CD4-positive, alpha-beta memory T cell (primary cell): ENCODE results near the gene PLEKHG2. TPM values are rescaled to one million over a fixed set of nuclear protein-coding genes. Genes with fewer than 3 reads are reported as not detected.

ENCODE experiments used
- CTCF ChIA-PET: fragments of 350-600 bp; sonication (Branson Sonifier 250); formaldehyde crosslinking; loops from one replicate; lab custom pipeline; 2021; ENCODE audit warnings: inconsistent platforms; ENCODE audit not compliant: partially characterized antibody; lab: Charles Lee
- POLR2A ChIA-PET: fragments of 350-600 bp; sonication (Branson Sonifier 250); formaldehyde crosslinking; loops from one replicate; lab custom pipeline; 2021; ENCODE audit not compliant: partially characterized antibody; lab: Charles Lee
- DNase-seq, 5 donors: peaks; one replicate each; pipeline versions ENCODE4 v3.0.0 to v3.0.0-alpha.2; 2020 to 2022; ENCODE audit warnings: mixed read lengths in 1 of 5
- H3K27ac ChIP-seq: one replicate; pipeline ENCODE4 v1.7.0; 2013; ENCODE audit warnings: low read depth, low read length
- H3K27me3 ChIP-seq: 2 replicates; pipeline ENCODE4 v1.7.0; 2013; ENCODE audit warnings: mild to moderate bottlenecking, low read length, moderate library complexity; ENCODE audit not compliant: insufficient read depth
- H3K36me3 ChIP-seq: 2 replicates; pipeline ENCODE4 v1.7.0; 2013; ENCODE audit warnings: mild to moderate bottlenecking, low read length, moderate library complexity; ENCODE audit not compliant: insufficient read depth
- H3K4me1 ChIP-seq: 2 replicates; pipeline ENCODE4 v1.7.0; 2013; ENCODE audit warnings: mild to moderate bottlenecking, low read length, moderate library complexity; ENCODE audit not compliant: insufficient read depth
- H3K4me3 ChIP-seq, 2 donors: one replicate each; pipeline ENCODE4 v1.7.0; 2013; ENCODE audit warnings: low read length in 2 of 2, mild to moderate bottlenecking in 1 of 2
- H3K9me3 ChIP-seq, 2 donors: one replicate each; pipeline ENCODE4 v1.7.0; 2013; ENCODE audit warnings: low read length in 2 of 2, control low read depth in 1 of 2; ENCODE audit not compliant: control insufficient read depth in 1 of 2
- H3K27ac Mint-ChIP-seq, 7 donors: one replicate each; pipeline ENCODE4 v1.8.0; 2020 to 2021; ENCODE audit warnings: mixed read lengths in 7 of 7, mild to moderate bottlenecking in 6 of 7, inconsistent platforms in 3 of 7, moderate library complexity in 3 of 7
- H3K27me3 Mint-ChIP-seq, 2 donors: one replicate each; pipeline ENCODE4 v1.8.0; 2020 to 2021; ENCODE audit warnings: mixed read lengths in 2 of 2
- H3K36me3 Mint-ChIP-seq, 2 donors: one replicate each; pipeline ENCODE4 v1.8.0; 2020 to 2021; ENCODE audit warnings: mixed read lengths in 2 of 2, inconsistent platforms in 1 of 2, mild to moderate bottlenecking in 1 of 2
- H3K4me1 Mint-ChIP-seq, 4 donors: one replicate each; pipeline ENCODE4 v1.8.0; 2020 to 2021; ENCODE audit warnings: mixed read lengths in 4 of 4, mild to moderate bottlenecking in 1 of 4
- H3K4me3 Mint-ChIP-seq, 8 donors: one replicate each; pipeline ENCODE4 v1.8.0; 2020 to 2021; ENCODE audit warnings: mixed read lengths in 8 of 8, mild to moderate bottlenecking in 7 of 8, moderate library complexity in 6 of 8, inconsistent platforms in 3 of 8
- H3K9me3 Mint-ChIP-seq, 8 donors: one replicate each; pipeline ENCODE4 v1.8.0; 2020 to 2021; ENCODE audit warnings: mixed read lengths in 8 of 8, mild to moderate bottlenecking in 5 of 8, inconsistent platforms in 3 of 8, moderate library complexity in 1 of 8
- intact Hi-C: fragments of 100-400 bp; cut with micrococcal nuclease; formaldehyde crosslinking; loops from one replicate; pipeline ENCODE4 v1.15.1; 2023
- polyA plus RNA-seq, 2 donors: library from polyadenylated mRNA; unstranded; fragments of 300-500 nt; fragmentation: Illumina TruSeq; gene quantifications; one replicate each; pipeline ENCODE4 v1.2.3, GENCODE V29; 2021
- total RNA-seq, 2 experiments: library from RNA; stranded (reverse); gene quantifications; one replicate each; pipeline ENCODE4 v1.2.3, GENCODE V29; 2021

The PLEKHG2 gene
- total and polyA plus RNA-seq, 4 experiments from 2014 or later: 1.4 to 17.0 (median 8.6) TPM

GRCh38 chr19:39413911-39414608 is 1.6 kb downstream of the PLEKHG2 start:
- intact Hi-C loops: no loop called here

DNA sequence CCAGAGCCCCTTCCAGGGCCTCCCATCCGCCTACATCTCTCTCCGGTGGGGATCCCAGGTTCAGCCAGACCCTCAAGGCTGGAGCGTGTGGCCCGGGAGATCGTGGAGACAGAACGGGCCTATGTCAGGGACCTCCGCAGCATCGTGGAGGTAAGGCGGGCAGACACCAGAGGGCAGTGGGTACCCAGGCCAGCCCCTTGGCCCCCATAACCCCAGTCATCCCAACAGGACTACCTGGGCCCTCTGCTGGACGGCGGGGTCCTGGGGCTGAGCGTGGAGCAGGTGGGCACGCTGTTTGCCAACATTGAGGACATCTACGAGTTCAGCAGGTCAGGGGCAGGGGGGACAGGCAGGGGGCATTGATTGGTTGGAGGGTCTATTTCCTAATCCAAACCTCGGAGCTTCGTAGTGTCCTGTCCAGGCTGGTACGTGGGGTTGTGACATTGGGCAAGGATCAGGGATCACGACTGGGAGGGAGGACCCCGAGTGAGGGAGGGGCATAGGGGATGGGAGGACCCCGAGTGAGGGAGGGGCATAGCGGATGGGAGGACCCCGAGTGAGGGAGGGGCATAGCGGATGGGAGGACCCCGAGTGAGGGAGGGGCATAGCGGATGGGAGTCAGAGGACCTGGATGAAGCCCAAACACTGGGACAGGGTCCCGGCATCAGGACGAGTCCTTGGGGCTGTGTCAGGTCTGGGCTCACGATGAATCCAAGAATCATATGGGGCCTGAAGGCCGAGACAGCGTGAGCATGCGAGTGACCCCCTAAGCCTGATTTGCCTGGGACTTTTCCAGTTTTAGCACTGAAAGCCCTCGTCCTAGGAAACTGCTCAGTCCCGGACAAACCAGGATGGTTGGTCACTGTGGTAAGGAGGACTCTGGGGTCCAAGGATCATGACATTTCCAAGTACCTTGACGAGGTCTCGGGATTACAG is 2.9 kb downstream of the PLEKHG2 start:
- peaks cover 21 to 33% (median 25%) of the 10 kb centered on the region in 4 donors for H3K4me1 Mint-ChIP-seq
- no peaks in the 10 kb centered on the region for H3K27me3 ChIP-seq
- no peak overlapping the region for H3K4me3 ChIP-seq
- no peak for DNase-seq
- H3K36me3 Mint-ChIP-seq: peaks cover 0 to 40% of the 10 kb centered on the region in 2 donors
- H3K4me1 ChIP-seq: peaks cover 23% of the 10 kb centered on the region
- H3K4me3 Mint-ChIP-seq: peak overlapping the region in 1 of 8 donors; percentile 67
- no peak overlapping the region for H3K27ac ChIP-seq
- ChIA-PET POLR2A (interaction anchor here (1.1 to 7.1 kb wide), 9 partner anchors 9 to 24 kb away, joined by 4 to 46 read pairs (median 4); partner anchors contain the start of genes MED29, PAF1 and RPS16), CTCF (interaction anchor here (1.8 kb wide), 1 partner anchor 18 kb away, joined by 14 read pairs; no protein-coding TSS in a partner anchor)
- peak overlapping the region in 6 of 7 donors; percentile 6 to 100 (median 58) for H3K27ac Mint-ChIP-seq
- intact Hi-C loops: no loop called here
- H3K36me3 ChIP-seq: peaks cover 4% of the 10 kb centered on the region
- peaks cover 0 to 6% (median 0%) of the 10 kb centered on the region in 8 donors for H3K9me3 Mint-ChIP-seq
- no peaks in the 10 kb centered on the region for H3K9me3 ChIP-seq
- peaks cover 0 to 7% of the 10 kb centered on the region in 2 donors for H3K27me3 Mint-ChIP-seq

More at GRCh38 chr19:39413911-39414608, 1.6 kb downstream of the PLEKHG2 start:
- CTCF ChIA-PET: interaction anchor here (0.6 to 1.8 kb wide), 3 partner anchors 13 to 92 kb away, joined by 3 to 14 read pairs (median 3); no protein-coding TSS in a partner anchor
- H3K27me3 ChIP-seq: no peaks in the 10 kb centered on the region
- H3K9me3 ChIP-seq: no peaks in the 10 kb centered on the region
- Mint-ChIP-seq H3K4me3 (peak overlapping the region; percentile 83 to 92 (median 86)), H3K27me3 (peaks cover 0 to 7% of the 10 kb centered on the region in 2 donors), H3K27ac (peak overlapping the region; percentile 92 to 100 (median 94)), H3K9me3 (peaks cover 0 to 6% (median 0%) of the 10 kb centered on the region in 8 donors), H3K36me3 (peaks cover 3 to 47% of the 10 kb centered on the region in 2 donors), H3K4me1 (peaks cover 23 to 46% (median 29%) of the 10 kb centered on the region in 4 donors)
- DNase-seq: peak in 1 of 5 donors; percentile 59
- H3K4me1 ChIP-seq: peaks cover 26% of the 10 kb centered on the region
- H3K4me3 ChIP-seq: no peak overlapping the region
- POLR2A ChIA-PET: interaction anchor here (0.9 to 7.1 kb wide), 6 partner anchors 8 to 23 kb away, joined by 3 to 46 read pairs (median 10); partner anchors contain the start of genes MED29, PAF1 and RPS16
- H3K36me3 ChIP-seq: peaks cover 4% of the 10 kb centered on the region
- H3K27ac ChIP-seq: peak overlapping the region; percentile 100

- H3K27me3 Mint-ChIP-seq: peaks cover 0 to 7% of the 10 kb centered on the region in 2 donors
- peaks cover 11 to 23% (median 14%) of the 10 kb centered on the region in 4 donors for H3K4me1 Mint-ChIP-seq
- ChIA-PET POLR2A (interaction anchor here (0.6 to 7.1 kb wide), 8 partner anchors 12 to 69 kb away, joined by 3 to 46 read pairs (median 4); partner anchors contain the start of genes MED29, PAF1 and RPS16), CTCF (no interaction called here)
- H3K9me3 ChIP-seq: no peaks in the 10 kb centered on the region
- no peaks in the 10 kb centered on the region for H3K27me3 ChIP-seq
- H3K36me3 ChIP-seq: peaks cover 4% of the 10 kb centered on the region
- H3K36me3 Mint-ChIP-seq: peaks cover 0 to 30% of the 10 kb centered on the region in 2 donors
- intact Hi-C loops: no loop called here
- H3K27ac ChIP-seq: no peak overlapping the region
- no peak overlapping the region for H3K4me3 ChIP-seq
- peaks cover 12% of the 10 kb centered on the region for H3K4me1 ChIP-seq
- H3K27ac Mint-ChIP-seq: peak overlapping the region in 4 of 7 donors; percentile 32 to 100 (median 52)
- peak overlapping the region in 1 of 8 donors; percentile 9 for H3K4me3 Mint-ChIP-seq
- DNase-seq: peak in 1 of 5 donors; percentile 57
- peaks cover 0 to 6% (median 0%) of the 10 kb centered on the region in 8 donors for H3K9me3 Mint-ChIP-seq
Measured at GRCh38 chr19:39416152-39417120, 4.0 kb downstream of the PLEKHG2 start.

DNA sequence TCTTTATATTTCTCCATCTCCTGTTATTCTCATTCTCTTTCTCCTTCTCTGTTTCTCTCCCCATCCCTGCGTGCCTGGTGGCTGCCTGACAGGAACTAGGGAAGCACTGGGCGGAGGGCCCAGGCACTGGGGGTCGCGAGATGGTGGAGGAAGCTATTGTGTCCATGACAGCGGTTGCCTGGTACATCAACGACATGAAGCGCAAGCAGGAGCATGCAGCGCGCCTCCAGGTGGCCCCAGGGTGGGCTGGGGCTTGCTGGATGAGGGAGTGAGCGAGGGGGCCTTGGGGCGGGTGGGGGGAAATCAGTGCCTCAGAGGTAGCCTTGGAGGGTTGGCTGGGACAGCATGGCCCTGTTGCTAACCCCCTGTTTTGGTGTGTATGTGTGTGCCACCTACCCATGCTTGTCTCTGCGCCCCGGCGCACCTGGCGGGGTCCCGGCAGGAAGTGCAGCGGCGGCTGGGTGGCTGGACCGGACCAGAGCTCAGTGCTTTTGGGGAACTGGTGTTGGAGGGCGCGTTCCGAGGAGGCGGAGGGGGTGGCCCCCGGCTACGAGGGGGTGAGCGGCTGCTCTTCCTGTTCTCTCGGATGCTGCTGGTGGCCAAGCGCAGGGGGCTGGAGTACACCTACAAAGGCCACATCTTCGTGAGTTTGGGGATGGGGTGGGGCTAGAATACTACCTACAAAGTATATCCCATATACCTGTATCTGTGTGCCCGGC is 5.2 kb downstream of the PLEKHG2 start:
- peak overlapping the region in 2 of 7 donors; percentile 9 to 100 for H3K27ac Mint-ChIP-seq

DNA sequence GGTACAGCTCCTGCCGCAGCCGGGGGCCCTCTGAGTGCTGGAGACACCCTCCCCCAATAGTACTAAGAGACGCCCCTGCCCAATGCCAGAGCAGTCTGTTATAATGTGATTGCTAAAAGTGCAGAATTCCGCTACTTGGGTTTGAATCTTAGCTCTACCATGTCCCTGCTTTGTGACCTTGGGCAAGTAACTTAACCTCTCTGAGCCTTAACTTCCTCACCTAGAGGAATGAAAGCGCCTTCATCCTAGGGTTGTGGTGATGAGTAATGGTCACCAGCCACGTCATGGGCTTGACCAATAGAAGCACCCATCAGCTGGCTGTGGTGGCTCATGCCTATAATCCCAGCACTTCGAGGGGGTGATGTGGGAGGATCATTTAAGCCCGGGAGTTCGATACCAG is 6.5 kb downstream of the PLEKHG2 start:
- CTCF ChIA-PET: interaction anchor here (1.7 kb wide), 1 partner anchor 17 kb away, joined by 5 read pairs; the partner anchor contains the start of gene RPS16
- Histone ChIP-seq H3K36me3 (peaks cover 18% of the 10 kb centered on the region), H3K4me3 (no peak overlapping the region), H3K9me3 (no peaks in the 10 kb centered on the region), H3K27ac (no peak overlapping the region), H3K4me1 (peaks cover 3% of the 10 kb centered on the region), H3K27me3 (no peaks in the 10 kb centered on the region)
- Mint-ChIP-seq H3K27ac (peak overlapping the region in 3 of 7 donors; percentile 48 to 74 (median 64)), H3K4me1 (peaks cover 0 to 8% (median 5%) of the 10 kb centered on the region in 4 donors), H3K27me3 (no peaks in the 10 kb centered on the region), H3K4me3 (no peak overlapping the region), H3K36me3 (peaks cover 10 to 23% of the 10 kb centered on the region in 2 donors), H3K9me3 (no peaks in the 10 kb centered on the region)
- no peak for DNase-seq
- POLR2A ChIA-PET: interaction anchor here (1.0 to 7.1 kb wide), 2 partner anchors 13 to 16 kb away, joined by 3 to 46 read pairs; partner anchors contain the start of gene RPS16
- intact Hi-C loops: no loop called here

More for the DNA sequence above, 5.2 kb downstream of the PLEKHG2 start:
- CTCF ChIA-PET: interaction anchor here (1.7 kb wide), 1 partner anchor 18 kb away, joined by 5 read pairs; the partner anchor contains the start of gene RPS16
- Histone ChIP-seq H3K27ac (no peak overlapping the region), H3K36me3 (peaks cover 7% of the 10 kb centered on the region), H3K4me1 (peaks cover 8% of the 10 kb centered on the region), H3K27me3 (no peaks in the 10 kb centered on the region), H3K9me3 (no peaks in the 10 kb centered on the region), H3K4me3 (no peak overlapping the region)
- Mint-ChIP-seq H3K36me3 (peaks cover 2 to 23% of the 10 kb centered on the region in 2 donors), H3K4me1 (peaks cover 3 to 12% (median 9%) of the 10 kb centered on the region in 4 donors), H3K4me3 (peak overlapping the region in 1 of 8 donors; percentile 26), H3K9me3 (no peaks in the 10 kb centered on the region), H3K27me3 (no peaks in the 10 kb centered on the region)
- POLR2A ChIA-PET: interaction anchor here (1.0 to 7.1 kb wide), 5 partner anchors 10 to 27 kb away, joined by 3 to 46 read pairs (median 4); partner anchors contain the start of genes MED29, PAF1 and RPS16
- DNase-seq: no peak
- intact Hi-C loops: no loop called here
